Measurements from ENCODE around the gene GPR84. TPM values are rescaled to one million over a fixed set of nuclear protein-coding genes. Genes with fewer than 3 reads are reported as not detected.

GPR84 gene
- total and polyA plus RNA-seq, 9 of the 15 experiments (the other 6 are each of a cell fraction or from before 2014, with no cell fraction given): 0.07 to 0.18 (median 0.11) TPM; not detected in 5

DNA sequence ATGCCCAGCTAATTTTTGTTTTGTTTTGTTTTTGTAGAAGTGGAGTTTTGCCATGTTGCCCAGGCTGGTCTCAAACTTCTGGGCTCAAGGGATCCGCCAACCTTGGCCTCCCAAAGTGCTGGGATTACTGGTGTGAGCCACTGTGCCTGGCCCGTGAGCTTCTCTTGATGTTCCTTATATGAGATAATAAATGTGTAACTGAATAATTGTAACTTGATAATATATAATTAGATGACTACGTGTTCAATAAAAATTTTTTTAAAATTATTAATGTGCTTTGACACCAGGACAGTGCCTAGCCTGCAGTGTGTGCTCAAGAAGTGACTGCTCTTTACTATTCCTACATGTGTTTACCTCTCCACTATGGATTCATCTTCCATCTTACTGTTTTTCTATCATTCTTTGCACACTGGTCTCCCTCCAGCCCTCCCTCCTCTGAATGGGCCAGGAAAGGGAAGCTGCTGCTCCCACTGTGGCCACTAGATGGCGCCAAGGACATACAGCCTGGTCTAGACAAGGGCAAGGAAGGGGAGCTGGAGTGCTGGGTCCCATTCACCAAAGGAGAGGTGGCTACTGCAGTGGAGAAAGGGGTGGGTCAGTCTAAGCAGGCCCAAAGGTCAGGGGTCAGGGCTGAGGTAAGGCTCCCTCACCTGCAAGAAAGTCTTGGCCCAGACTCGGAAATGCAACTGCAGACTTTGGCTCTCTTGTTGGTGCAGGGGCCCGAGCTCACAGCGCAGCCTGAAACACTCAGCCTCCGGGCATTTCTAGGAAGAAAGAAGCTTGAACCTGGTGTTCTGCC is 34.9 kb upstream of the GPR84 start (continued):
- TF ChIP-seq POLR2B (IDR thresholded peaks at IDR 0.05; ENCODE audit: low read depth, partially characterized antibody): no peak
- 0 out of 2 replicates have a peak, but pooled peaks have one; percentile 37 for TF ChIP-seq ELF4 (CRISPR knock-in tag; IDR thresholded peaks at IDR 0.05)
- peak; percentile 96 for TF ChIP-seq SMC3 (conservative IDR thresholded peaks at IDR 0.05; ENCODE audit: insufficient read depth, low read depth, low read length)
- no peak for TF ChIP-seq POLR3A (IDR thresholded peaks at IDR 0.05; ENCODE audit: borderline replicate concordance, extremely low read depth, insufficient read depth, insufficient read length)
- no peak for TF ChIP-seq POLR3G (IDR thresholded peaks at IDR 0.05; ENCODE audit: extremely low read depth, insufficient read length, insufficient replicate concordance)
- TF ChIP-seq ESRRA (IDR thresholded peaks at IDR 0.05; ENCODE audit: borderline replicate concordance, low read depth): peak; percentile 69; the same call in 1 of the 2 replicates
- TF ChIP-seq, protein P1, sequence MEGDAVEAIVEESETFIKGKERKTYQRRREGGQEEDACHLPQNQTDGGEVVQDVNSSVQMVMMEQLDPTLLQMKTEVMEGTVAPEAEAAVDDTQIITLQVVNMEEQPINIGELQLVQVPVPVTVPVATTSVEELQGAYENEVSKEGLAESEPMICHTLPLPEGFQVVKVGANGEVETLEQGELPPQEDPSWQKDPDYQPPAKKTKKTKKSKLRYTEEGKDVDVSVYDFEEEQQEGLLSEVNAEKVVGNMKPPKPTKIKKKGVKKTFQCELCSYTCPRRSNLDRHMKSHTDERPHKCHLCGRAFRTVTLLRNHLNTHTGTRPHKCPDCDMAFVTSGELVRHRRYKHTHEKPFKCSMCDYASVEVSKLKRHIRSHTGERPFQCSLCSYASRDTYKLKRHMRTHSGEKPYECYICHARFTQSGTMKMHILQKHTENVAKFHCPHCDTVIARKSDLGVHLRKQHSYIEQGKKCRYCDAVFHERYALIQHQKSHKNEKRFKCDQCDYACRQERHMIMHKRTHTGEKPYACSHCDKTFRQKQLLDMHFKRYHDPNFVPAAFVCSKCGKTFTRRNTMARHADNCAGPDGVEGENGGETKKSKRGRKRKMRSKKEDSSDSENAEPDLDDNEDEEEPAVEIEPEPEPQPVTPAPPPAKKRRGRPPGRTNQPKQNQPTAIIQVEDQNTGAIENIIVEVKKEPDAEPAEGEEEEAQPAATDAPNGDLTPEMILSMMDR (IDR thresholded peaks at IDR 0.05 in 2 of 3, conservative IDR thresholded peaks at IDR 0.05 in 1 of 3; ENCODE audit: insufficient read depth in 2 of 3, low read depth in 1 of 3, low read length in 3 of 3): peak; percentile 94 to 99 (median 96)
- TF ChIP-seq KLF16 (IDR thresholded peaks at IDR 0.05): peak; percentile 53; the same call in 1 of the 2 replicates
- no peak for TF ChIP-seq CBFA2T2 (conservative IDR thresholded peaks at IDR 0.05)
- TF ChIP-seq KAT2B (IDR thresholded peaks at IDR 0.05; ENCODE audit: low read depth, low read length): no peak
- TF ChIP-seq JUN (IDR thresholded peaks at IDR 0.05; ENCODE audit: borderline replicate concordance, low read depth, low read length): 0 out of 2 replicates have a peak, but pooled peaks have one; percentile 41
- TF ChIP-seq JUN (CRISPR knock-in tag; IDR thresholded peaks at IDR 0.05; ENCODE audit: borderline replicate concordance): no peak
- TF ChIP-seq, protein P2, sequence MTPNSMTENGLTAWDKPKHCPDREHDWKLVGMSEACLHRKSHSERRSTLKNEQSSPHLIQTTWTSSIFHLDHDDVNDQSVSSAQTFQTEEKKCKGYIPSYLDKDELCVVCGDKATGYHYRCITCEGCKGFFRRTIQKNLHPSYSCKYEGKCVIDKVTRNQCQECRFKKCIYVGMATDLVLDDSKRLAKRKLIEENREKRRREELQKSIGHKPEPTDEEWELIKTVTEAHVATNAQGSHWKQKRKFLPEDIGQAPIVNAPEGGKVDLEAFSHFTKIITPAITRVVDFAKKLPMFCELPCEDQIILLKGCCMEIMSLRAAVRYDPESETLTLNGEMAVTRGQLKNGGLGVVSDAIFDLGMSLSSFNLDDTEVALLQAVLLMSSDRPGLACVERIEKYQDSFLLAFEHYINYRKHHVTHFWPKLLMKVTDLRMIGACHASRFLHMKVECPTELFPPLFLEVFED (CRISPR knock-in tag; conservative IDR thresholded peaks at IDR 0.05): 0 out of 2 replicates have a peak, but pooled peaks have one; percentile 22
- TF ChIP-seq SNIP1 (IDR thresholded peaks at IDR 0.05; ENCODE audit: low read depth): no peak
- 0 out of 2 replicates have a peak, but pooled peaks have one; percentile 19 for TF ChIP-seq SMAD3 (CRISPR knock-in tag; conservative IDR thresholded peaks at IDR 0.05)
- TF ChIP-seq, protein P3, sequence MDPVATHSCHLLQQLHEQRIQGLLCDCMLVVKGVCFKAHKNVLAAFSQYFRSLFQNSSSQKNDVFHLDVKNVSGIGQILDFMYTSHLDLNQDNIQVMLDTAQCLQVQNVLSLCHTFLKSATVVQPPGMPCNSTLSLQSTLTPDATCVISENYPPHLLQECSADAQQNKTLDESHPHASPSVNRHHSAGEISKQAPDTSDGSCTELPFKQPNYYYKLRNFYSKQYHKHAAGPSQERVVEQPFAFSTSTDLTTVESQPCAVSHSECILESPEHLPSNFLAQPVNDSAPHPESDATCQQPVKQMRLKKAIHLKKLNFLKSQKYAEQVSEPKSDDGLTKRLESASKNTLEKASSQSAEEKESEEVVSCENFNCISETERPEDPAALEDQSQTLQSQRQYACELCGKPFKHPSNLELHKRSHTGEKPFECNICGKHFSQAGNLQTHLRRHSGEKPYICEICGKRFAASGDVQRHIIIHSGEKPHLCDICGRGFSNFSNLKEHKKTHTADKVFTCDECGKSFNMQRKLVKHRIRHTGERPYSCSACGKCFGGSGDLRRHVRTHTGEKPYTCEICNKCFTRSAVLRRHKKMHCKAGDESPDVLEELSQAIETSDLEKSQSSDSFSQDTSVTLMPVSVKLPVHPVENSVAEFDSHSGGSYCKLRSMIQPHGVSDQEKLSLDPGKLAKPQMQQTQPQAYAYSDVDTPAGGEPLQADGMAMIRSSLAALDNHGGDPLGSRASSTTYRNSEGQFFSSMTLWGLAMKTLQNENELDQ (CRISPR knock-in tag; IDR thresholded peaks at IDR 0.05; ENCODE audit: borderline replicate concordance): no peak
- TF ChIP-seq RBM15 (IDR thresholded peaks at IDR 0.05; ENCODE audit: insufficient read depth, low read length): no peak
- TF ChIP-seq, protein P4, sequence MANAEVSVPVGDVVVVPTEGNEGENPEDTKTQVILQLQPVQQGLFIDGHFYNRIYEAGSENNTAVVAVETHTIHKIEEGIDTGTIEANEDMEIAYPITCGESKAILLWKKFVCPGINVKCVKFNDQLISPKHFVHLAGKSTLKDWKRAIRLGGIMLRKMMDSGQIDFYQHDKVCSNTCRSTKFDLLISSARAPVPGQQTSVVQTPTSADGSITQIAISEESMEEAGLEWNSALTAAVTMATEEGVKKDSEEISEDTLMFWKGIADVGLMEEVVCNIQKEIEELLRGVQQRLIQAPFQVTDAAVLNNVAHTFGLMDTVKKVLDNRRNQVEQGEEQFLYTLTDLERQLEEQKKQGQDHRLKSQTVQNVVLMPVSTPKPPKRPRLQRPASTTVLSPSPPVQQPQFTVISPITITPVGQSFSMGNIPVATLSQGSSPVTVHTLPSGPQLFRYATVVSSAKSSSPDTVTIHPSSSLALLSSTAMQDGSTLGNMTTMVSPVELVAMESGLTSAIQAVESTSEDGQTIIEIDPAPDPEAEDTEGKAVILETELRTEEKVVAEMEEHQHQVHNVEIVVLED (CRISPR knock-in tag; IDR thresholded peaks at IDR 0.05): no peak
- TF ChIP-seq NR2C1 (IDR thresholded peaks at IDR 0.05): peak; percentile 76; the same call in 1 of the 2 replicates
- peak; percentile 50 for TF ChIP-seq NR2C1 (tag; IDR thresholded peaks at IDR 0.05)

Data from K562 (cell line).